A204.1 (cell line): ENCODE results near the gene LRP10.
"Not testable (repeated sequence)": the region's sequence is repeated elsewhere in the genome, so short reads cannot be mapped to it uniquely, and the experiment has no call there.

Source experiments
- FAIRE-seq: peaks from 2 replicates; lab custom pipeline; 2012; peaks lifted over from hg19 to GRCh38; lab: Jason Lieb, UNC

The LRP10 gene

GRCh38 chr14:22888662-22889061 lies 17.1 kb downstream of the LRP10 start:
- FAIRE-seq: no peak

- FAIRE-seq: no peak
Observed at GRCh38 chr14:22890416-22890815, 18.9 kb downstream of the LRP10 start.

GRCh38 chr14:22892488-22892887 lies 20.9 kb downstream of the LRP10 start:
- no peak for FAIRE-seq

GRCh38 chr14:22893706-22894105 lies 22.2 kb downstream of the LRP10 start:
- FAIRE-seq: no peak

GRCh38 chr14:22895402-22895801 lies 23.9 kb downstream of the LRP10 start:
- FAIRE-seq: no peak

GRCh38 chr14:22896356-22896755 lies 24.8 kb downstream of the LRP10 start:
- FAIRE-seq: no peak

GRCh38 chr14:22896760-22897159 lies 25.2 kb downstream of the LRP10 start:
- no peak for FAIRE-seq

GRCh38 chr14:22897357-22897756 lies 25.8 kb downstream of the LRP10 start:
- no peak for FAIRE-seq

- no peak for FAIRE-seq
Observed at GRCh38 chr14:22898302-22899090, 27.0 kb downstream of the LRP10 start.

- FAIRE-seq: no peak
Observed at GRCh38 chr14:22900081-22900799, 28.7 kb downstream of the LRP10 start.

GRCh38 chr14:22901799-22902198 lies 30.3 kb downstream of the LRP10 start:
- no peak for FAIRE-seq

- no peak for FAIRE-seq
Observed at GRCh38 chr14:22903742-22904087, 32.2 kb downstream of the LRP10 start.

- FAIRE-seq: no peak
Observed at GRCh38 chr14:22905627-22906026, 34.1 kb downstream of the LRP10 start.

- FAIRE-seq: no peak
Observed at GRCh38 chr14:22906073-22906472, 34.5 kb downstream of the LRP10 start.

- no peak for FAIRE-seq
Observed at GRCh38 chr14:22907429-22907828, 35.9 kb downstream of the LRP10 start.

- no peak for FAIRE-seq
Observed at GRCh38 chr14:22908601-22909000, 37.1 kb downstream of the LRP10 start.

- no peak for FAIRE-seq
Observed at GRCh38 chr14:22910916-22911315, 39.4 kb downstream of the LRP10 start.

GRCh38 chr14:22914836-22915235 lies 43.3 kb downstream of the LRP10 start:
- not testable (repeated sequence) for FAIRE-seq

- FAIRE-seq: no peak
Observed at GRCh38 chr14:22915886-22916521, 44.5 kb downstream of the LRP10 start.

- FAIRE-seq: peak; percentile 99
Observed at GRCh38 chr14:22918804-22919600, 47.5 kb downstream of the LRP10 start, which contains the start of gene RBM23. TSS of gene RBM23 (minus strand) at chr14:22919149.

- no peak for FAIRE-seq
Observed at GRCh38 chr14:22919601-22919921, 48.0 kb downstream of the LRP10 start.

GRCh38 chr14:22920697-22921096 lies 49.2 kb downstream of the LRP10 start:
- FAIRE-seq: no peak

GRCh38 chr14:22922294-22922693 lies 50.8 kb downstream of the LRP10 start:
- FAIRE-seq: no peak
